Measurements from ENCODE around the gene MR1.

MR1 gene

GRCh38 chr1:181061891-181062835, 28.4 kb downstream of the MR1 start:
- Histone ChIP-seq H3K27ac (ENCODE audit: insufficient read depth, low read length, poor library complexity, severe bottlenecking) (peak overlapping the region; percentile 35), H3K4me1 (ENCODE audit: control insufficient read depth, insufficient read depth, low read length, poor library complexity, severe bottlenecking) (peaks cover 7% of the 10 kb centered on the region), H3K9me3 (ENCODE audit: control insufficient read depth, low read length) (peaks cover 11% of the 10 kb centered on the region), H3K36me3 (ENCODE audit: control insufficient read depth, insufficient read depth, low read length) (no peaks in the 10 kb centered on the region), H3K4me3 (ENCODE audit: insufficient read depth, low read depth, low read length, poor library complexity, severe bottlenecking) (peak overlapping the region; percentile 37), H3K27me3 (replicated peaks; ENCODE audit: control insufficient read depth, insufficient read depth, low read length, poor library complexity, severe bottlenecking) (no peaks in the 10 kb centered on the region)
- DNase-seq: no peak

DNA sequence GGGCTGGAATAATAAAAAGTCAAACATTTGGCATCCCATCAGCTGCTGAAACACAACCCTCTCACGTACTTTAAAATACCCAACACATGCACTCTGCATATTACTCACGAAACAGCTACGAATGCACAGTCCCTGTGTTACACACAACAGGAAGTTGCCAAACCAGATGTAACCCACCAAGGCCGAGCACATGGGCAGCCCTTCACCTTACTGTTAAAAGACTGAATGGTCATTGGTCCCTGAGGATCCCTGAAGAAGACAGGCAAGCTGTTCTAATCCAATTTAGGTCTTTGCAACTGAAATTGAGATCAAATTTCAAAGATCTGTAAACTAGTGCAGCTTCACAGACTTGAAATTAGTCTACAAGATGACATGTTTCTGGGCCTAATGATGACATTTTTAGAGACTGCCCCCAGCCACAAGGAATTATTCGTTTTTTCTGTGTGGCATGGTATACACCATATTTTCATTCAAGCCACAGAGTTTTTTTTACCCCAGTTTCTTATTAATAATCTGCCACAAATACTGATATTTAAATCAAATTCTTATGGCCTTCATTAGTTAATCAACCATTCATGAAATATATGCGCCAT, 29.1 kb downstream of the MR1 start:
- Histone ChIP-seq H3K4me3 (ENCODE audit: insufficient read depth, low read depth, low read length, poor library complexity, severe bottlenecking) (no peak overlapping the region), H3K36me3 (ENCODE audit: control insufficient read depth, insufficient read depth, low read length) (no peaks in the 10 kb centered on the region)

GRCh38 chr1:181064011-181064623, 30.3 kb downstream of the MR1 start:
- Histone ChIP-seq H3K27ac (ENCODE audit: insufficient read depth, low read length, poor library complexity, severe bottlenecking) (no peak overlapping the region), H3K9me3 (ENCODE audit: control insufficient read depth, low read length) (peaks cover 3% of the 10 kb centered on the region), H3K4me1 (ENCODE audit: control insufficient read depth, insufficient read depth, low read length, poor library complexity, severe bottlenecking) (peaks cover 7% of the 10 kb centered on the region), H3K27me3 (replicated peaks; ENCODE audit: control insufficient read depth, insufficient read depth, low read length, poor library complexity, severe bottlenecking) (no peaks in the 10 kb centered on the region), H3K36me3 (ENCODE audit: control insufficient read depth, insufficient read depth, low read length) (no peaks in the 10 kb centered on the region), H3K4me3 (ENCODE audit: insufficient read depth, low read depth, low read length, poor library complexity, severe bottlenecking) (no peak overlapping the region)
- DNase-seq: no peak

More for the DNA sequence above, 29.1 kb downstream of the MR1 start:
- H3K4me1 ChIP-seq (ENCODE audit: control insufficient read depth, insufficient read depth, low read length, poor library complexity, severe bottlenecking): peaks cover 7% of the 10 kb centered on the region
- peaks cover 11% of the 10 kb centered on the region for H3K9me3 ChIP-seq (ENCODE audit: control insufficient read depth, low read length)
- H3K27ac ChIP-seq (ENCODE audit: insufficient read depth, low read length, poor library complexity, severe bottlenecking): no peak overlapping the region
- H3K27me3 ChIP-seq (replicated peaks; ENCODE audit: control insufficient read depth, insufficient read depth, low read length, poor library complexity, severe bottlenecking): no peaks in the 10 kb centered on the region
- DNase-seq: no peak

DNA sequence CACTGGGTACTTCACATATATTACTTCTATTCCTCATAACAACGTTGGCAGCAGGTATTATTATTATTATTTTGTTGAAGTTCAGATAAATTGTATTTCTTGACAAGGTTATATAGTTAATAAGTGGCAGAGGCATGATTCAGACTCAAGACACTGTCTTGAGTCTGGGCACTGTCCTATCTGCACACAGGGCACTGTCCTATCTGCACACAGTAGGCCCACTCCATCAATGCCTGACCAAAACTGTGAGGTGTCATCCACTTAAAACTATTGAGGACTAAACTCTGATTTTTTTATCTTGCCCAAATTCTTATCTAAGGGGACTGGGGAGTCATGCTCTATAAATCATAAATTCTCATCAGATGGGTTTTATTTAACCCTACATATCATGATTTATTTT, 30.9 kb downstream of the MR1 start:
- Histone ChIP-seq H3K9me3 (ENCODE audit: control insufficient read depth, low read length) (no peaks in the 10 kb centered on the region), H3K4me1 (ENCODE audit: control insufficient read depth, insufficient read depth, low read length, poor library complexity, severe bottlenecking) (peaks cover 7% of the 10 kb centered on the region), H3K27me3 (replicated peaks; ENCODE audit: control insufficient read depth, insufficient read depth, low read length, poor library complexity, severe bottlenecking) (no peaks in the 10 kb centered on the region), H3K36me3 (ENCODE audit: control insufficient read depth, insufficient read depth, low read length) (no peaks in the 10 kb centered on the region), H3K4me3 (ENCODE audit: insufficient read depth, low read depth, low read length, poor library complexity, severe bottlenecking) (no peak overlapping the region), H3K27ac (ENCODE audit: insufficient read depth, low read length, poor library complexity, severe bottlenecking) (no peak overlapping the region)
- DNase-seq: no peak

GRCh38 chr1:181073638-181074037, 39.9 kb downstream of the MR1 start:
- H3K27ac ChIP-seq (ENCODE audit: insufficient read depth, low read length, poor library complexity, severe bottlenecking): no peak overlapping the region

GRCh38 chr1:181075766-181076350, 42.1 kb downstream of the MR1 start:
- Histone ChIP-seq H3K27ac (ENCODE audit: insufficient read depth, low read length, poor library complexity, severe bottlenecking) (no peak overlapping the region), H3K4me3 (ENCODE audit: insufficient read depth, low read depth, low read length, poor library complexity, severe bottlenecking) (no peak overlapping the region), H3K36me3 (ENCODE audit: control insufficient read depth, insufficient read depth, low read length) (no peaks in the 10 kb centered on the region), H3K4me1 (ENCODE audit: control insufficient read depth, insufficient read depth, low read length, poor library complexity, severe bottlenecking) (no peaks in the 10 kb centered on the region), H3K27me3 (replicated peaks; ENCODE audit: control insufficient read depth, insufficient read depth, low read length, poor library complexity, severe bottlenecking) (no peaks in the 10 kb centered on the region), H3K9me3 (ENCODE audit: control insufficient read depth, low read length) (no peaks in the 10 kb centered on the region)
- no peak for DNase-seq

More at GRCh38 chr1:181073638-181074037, 39.9 kb downstream of the MR1 start:
- Histone ChIP-seq H3K27me3 (replicated peaks; ENCODE audit: control insufficient read depth, insufficient read depth, low read length, poor library complexity, severe bottlenecking) (no peaks in the 10 kb centered on the region), H3K36me3 (ENCODE audit: control insufficient read depth, insufficient read depth, low read length) (no peaks in the 10 kb centered on the region), H3K9me3 (ENCODE audit: control insufficient read depth, low read length) (no peaks in the 10 kb centered on the region), H3K4me1 (ENCODE audit: control insufficient read depth, insufficient read depth, low read length, poor library complexity, severe bottlenecking) (no peaks in the 10 kb centered on the region), H3K4me3 (ENCODE audit: insufficient read depth, low read depth, low read length, poor library complexity, severe bottlenecking) (no peak overlapping the region)
- no peak for DNase-seq

DNA sequence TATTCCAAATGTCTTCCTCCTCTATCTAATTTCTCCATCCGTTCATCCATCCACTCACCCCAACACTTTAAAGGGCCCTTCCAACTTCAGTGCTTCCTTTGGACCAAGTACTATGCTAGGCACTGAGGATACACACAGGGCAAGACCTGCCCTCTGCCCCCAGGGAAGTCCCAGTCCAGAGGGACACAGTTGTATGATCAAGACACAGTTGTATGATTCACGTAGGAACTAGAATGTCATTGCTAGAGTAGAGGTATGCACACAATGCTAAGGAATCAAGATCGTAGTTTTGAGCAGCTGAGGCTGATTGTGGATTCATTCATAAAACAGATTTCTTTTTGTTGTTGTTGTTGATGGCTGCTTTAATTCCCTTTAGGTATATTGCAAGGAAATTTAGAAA, 43.1 kb downstream of the MR1 start:
- H3K27me3 ChIP-seq (replicated peaks; ENCODE audit: control insufficient read depth, insufficient read depth, low read length, poor library complexity, severe bottlenecking): no peaks in the 10 kb centered on the region
- no peak overlapping the region for H3K27ac ChIP-seq (ENCODE audit: insufficient read depth, low read length, poor library complexity, severe bottlenecking)
- no peak for DNase-seq
- no peaks in the 10 kb centered on the region for H3K9me3 ChIP-seq (ENCODE audit: control insufficient read depth, low read length)
- H3K4me3 ChIP-seq (ENCODE audit: insufficient read depth, low read depth, low read length, poor library complexity, severe bottlenecking): no peak overlapping the region
- H3K4me1 ChIP-seq (ENCODE audit: control insufficient read depth, insufficient read depth, low read length, poor library complexity, severe bottlenecking): no peaks in the 10 kb centered on the region
- no peaks in the 10 kb centered on the region for H3K36me3 ChIP-seq (ENCODE audit: control insufficient read depth, insufficient read depth, low read length)

DNA sequence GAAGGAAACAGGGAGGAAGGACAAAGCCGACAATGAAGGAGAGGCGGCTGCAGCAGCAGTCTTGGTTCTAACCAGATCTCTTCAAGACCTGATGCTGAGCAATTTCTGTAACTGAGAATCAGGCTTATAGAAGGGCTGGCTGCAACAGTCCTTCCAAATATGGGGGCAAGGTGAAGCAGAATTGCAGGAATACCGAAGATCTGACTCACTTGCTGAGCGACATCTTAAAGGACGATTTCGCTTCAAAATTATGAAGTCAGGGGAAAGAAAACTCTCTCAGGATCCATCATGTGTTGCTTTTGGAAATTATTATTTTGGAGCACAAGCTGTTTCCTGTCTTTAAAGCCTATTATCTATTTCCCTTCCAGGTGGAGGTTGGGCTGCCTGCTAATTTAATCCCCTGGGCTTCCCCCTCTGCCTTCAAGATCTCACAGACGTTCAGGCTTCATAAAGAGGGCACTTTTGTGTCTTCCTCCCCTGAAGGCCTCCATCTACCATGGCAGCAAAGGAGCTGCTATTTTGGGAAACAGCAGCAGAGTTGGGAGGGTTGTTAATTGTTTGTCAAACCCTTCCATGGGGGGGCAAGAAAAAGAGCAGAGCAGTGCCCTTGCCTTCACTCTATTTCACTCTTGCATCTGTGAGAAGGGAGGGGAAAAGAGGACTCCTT, 43.9 kb downstream of the MR1 start:
- Histone ChIP-seq H3K4me1 (ENCODE audit: control insufficient read depth, insufficient read depth, low read length, poor library complexity, severe bottlenecking) (no peaks in the 10 kb centered on the region), H3K27ac (ENCODE audit: insufficient read depth, low read length, poor library complexity, severe bottlenecking) (no peak overlapping the region), H3K4me3 (ENCODE audit: insufficient read depth, low read depth, low read length, poor library complexity, severe bottlenecking) (no peak overlapping the region), H3K9me3 (ENCODE audit: control insufficient read depth, low read length) (no peaks in the 10 kb centered on the region), H3K36me3 (ENCODE audit: control insufficient read depth, insufficient read depth, low read length) (no peaks in the 10 kb centered on the region), H3K27me3 (replicated peaks; ENCODE audit: control insufficient read depth, insufficient read depth, low read length, poor library complexity, severe bottlenecking) (no peaks in the 10 kb centered on the region)
- DNase-seq: no peak

DNA sequence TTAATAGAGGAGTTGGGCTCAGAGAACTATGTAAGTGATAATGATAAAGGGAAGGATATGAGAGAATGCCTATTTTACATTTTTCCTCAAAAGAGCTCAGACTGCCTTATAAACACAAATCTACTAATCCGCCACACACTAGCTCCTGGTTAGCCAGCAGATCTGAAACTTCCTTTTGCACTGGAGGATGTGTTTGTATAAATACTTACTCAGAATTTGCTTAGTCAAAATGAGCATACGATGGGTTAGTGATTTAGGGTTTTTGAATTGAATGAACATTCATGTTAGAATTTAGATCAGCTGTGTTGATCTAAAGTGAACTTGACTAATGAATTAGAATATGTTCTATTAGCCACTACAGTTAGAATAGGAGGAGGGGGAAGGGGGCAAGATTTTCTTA, 45.6 kb downstream of the MR1 start:
- no peak for DNase-seq
- Histone ChIP-seq H3K27ac (ENCODE audit: insufficient read depth, low read length, poor library complexity, severe bottlenecking) (no peak overlapping the region), H3K27me3 (replicated peaks; ENCODE audit: control insufficient read depth, insufficient read depth, low read length, poor library complexity, severe bottlenecking) (no peaks in the 10 kb centered on the region), H3K4me1 (ENCODE audit: control insufficient read depth, insufficient read depth, low read length, poor library complexity, severe bottlenecking) (no peaks in the 10 kb centered on the region), H3K4me3 (ENCODE audit: insufficient read depth, low read depth, low read length, poor library complexity, severe bottlenecking) (no peak overlapping the region), H3K9me3 (ENCODE audit: control insufficient read depth, low read length) (no peaks in the 10 kb centered on the region), H3K36me3 (ENCODE audit: control insufficient read depth, insufficient read depth, low read length) (no peaks in the 10 kb centered on the region)
